ENCODE results near the gene CST7.
"Not testable (repeated sequence)": the region's sequence is repeated elsewhere in the genome, so short reads cannot be mapped to it uniquely, and the experiment has no call there.

The CST7 gene

GRCh38 chr20:24987244-24987643 lies 38.2 kb downstream of the CST7 start:
- no peak for DNase-seq

GRCh38 chr20:24987873-24988835 lies 39.1 kb downstream of the CST7 start:
- no peak for DNase-seq

DNA sequence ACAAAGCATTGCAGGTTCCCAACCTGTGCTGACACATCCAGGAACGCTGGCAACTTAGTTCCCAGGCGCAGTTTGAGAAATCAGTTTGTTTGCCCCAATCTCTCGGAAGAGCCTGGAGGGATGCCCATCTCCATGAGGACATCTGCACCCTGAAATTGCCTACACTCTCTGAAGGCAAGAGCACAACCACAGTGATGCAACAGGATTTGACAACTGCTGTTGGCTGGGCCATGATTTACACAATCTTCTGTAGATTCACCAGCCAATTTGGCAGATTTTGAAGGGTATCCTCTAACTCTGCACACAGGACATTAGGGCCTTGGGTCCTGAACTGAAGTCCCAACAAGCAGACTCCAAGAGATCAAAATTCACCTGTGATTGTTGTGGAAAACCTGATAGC lies 40.1 kb downstream of the CST7 start:
- DNase-seq: no peak

GRCh38 chr20:24990810-24991252 lies 41.8 kb downstream of the CST7 start:
- peak; percentile 23 for DNase-seq

DNA sequence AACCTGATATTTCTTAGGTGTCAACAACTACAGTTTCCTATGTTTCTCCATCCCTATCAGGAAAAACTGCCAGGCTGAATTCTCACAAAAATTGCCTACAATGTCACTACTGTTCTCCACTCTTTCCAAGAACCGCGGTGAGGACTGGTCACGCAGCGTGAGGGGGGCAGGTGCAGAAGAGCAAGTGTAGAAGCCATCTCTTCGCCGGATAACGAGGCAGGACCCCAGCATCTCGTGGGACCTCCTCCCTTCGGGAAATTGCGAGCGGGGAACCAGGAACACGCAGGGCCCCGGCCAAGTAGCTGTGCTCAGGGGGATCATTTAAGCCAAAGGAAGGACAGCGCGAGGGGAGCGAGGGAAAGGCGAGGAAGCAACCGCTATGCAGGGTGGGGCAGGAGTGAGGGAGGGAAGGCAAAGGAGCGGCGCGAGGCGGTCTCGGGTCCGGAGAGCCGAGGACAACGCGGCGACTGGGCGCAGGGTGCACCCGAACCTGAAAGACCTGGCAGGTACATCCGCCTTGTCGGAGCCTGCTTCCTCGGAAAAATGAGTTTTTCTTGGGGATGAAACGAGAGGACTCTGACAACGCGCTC lies 42.9 kb downstream of the CST7 start:
- peak; percentile 18 for DNase-seq

DNA sequence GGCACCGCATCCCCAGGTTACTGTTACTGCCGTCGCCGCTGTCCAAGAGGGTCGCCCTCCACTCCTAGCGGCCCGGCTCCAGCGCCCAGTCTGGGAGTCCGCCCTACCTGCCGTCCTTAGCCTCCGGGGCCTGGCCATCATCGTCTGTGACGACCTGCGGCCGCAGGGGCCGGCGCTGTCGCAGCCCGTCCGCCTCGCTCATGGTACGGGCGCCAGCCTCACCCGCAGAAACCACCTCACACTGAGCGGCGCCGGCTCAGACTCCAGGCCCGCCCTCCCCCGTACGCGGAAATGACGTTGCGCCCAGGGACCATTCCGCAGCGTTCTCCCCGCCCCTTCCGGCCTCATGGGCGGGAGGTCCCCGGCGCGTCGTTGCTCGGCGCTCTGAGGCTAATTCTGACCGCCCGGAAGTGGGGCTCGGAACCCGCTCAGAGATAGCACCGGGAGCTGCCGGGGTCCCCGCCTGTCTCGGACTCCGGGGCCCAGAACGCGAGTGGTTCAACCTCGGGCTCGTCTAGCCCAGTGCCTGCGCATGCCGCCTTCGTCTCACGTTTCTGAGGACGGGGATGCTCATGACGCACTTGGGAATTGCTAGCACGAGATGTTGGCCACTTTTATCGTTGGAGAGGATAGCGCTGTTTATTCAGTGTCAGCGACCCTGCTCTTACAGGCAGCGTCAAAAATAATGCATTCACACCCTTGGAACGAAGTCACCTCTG lies 43.6 kb downstream of the CST7 start, which contains the start of gene APMAP:
APMAP (minus strand) TSS at position 265 of the 719 bp plus-strand sequence; CDS start at position 202, 63 bp downstream.
- peak; percentile 96 for DNase-seq

DNA sequence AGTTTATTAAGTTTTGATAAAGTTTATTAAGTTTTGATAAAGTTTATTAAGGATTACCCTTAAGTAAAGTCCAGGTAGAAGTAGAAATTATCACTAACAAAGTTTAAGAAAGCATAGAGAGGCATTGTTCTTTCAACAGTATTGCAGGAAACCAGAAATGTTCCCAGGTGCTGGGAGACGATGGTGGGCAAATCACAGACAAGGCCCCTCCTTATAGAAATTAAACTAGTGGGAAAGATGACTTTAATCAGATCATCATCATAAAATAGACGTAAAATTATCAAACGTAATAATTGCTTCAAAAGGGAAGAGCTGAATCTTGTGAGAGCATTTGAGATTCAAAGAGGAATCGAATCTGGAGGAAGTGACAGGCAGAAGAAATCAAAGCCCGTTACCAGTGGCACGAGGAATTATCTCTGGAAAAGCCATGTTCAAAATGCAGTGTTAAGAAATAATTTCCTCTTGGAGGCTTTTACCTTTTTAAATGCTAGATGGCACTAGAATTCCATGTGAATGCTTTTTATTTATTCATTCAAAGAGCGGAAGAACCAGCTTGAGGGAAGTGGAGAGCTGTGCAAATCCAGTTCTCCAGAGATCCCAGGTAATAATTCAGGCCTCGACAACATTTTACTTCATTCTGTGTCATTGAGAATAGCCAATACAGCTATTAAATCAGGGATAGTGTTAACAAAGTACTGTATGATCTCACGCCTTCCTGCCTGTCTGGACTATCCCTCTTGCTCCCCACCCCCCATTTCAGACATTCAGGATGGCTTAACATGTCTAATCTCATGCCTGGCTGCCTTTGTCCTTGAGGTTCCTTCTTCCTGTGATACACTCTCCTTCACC lies 44.5 kb downstream of the CST7 start:
- no peak for DNase-seq

DNA sequence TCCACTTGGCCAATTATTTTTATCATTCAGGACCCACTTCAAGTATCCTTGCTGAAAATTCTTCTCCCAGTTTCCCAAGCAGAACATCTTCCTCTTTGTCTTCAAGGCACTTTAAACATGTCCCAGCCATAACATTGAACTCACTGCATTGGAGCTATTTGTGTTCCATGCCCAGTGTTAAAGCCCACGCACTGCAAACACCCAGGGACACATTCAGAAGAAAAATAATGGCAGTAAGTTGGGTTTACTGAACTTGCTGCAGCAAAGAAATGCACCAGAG lies 45.1 kb downstream of the CST7 start:
- DNase-seq: no peak

- peak; percentile 90 for DNase-seq
These were observed 45.6 kb downstream of the CST7 start for GRCh38 chr20:24994470-24995368.

DNA sequence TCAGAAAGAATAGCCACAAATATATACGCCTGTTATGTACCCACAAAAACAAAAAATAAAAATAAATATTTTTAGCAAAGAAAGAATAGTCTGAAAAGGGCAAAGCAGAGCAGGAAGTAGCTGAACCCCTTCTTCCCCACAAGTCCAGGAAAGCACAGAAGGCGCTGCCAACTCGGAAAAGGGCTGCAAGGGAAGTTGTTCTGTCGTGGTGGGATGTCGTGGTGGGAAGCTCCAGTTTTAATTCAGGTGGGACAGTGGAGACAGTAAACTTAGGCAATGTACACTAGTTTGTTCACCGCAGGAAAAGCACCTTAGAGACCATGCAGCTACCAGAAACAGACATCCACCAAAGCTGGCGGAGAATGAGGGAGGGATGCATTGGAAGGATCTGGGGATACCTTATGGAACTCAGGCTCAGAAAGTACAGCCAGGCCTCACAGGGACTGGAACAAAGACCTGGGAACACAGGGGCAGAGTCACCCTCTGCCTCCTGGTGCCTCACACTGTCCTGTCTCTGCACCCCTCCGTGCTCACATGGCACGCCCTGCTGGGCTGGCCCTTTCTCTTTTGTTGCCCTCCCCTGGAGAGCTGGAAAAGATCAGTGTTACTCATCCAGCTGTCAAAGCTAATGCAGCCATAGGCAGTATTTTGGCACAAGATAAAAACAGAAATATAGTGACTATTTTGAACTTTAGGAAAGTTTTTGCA lies 46.8 kb downstream of the CST7 start:
- no peak for DNase-seq

GRCh38 chr20:24996449-24997377 lies 47.6 kb downstream of the CST7 start:
- no peak for DNase-seq

- DNase-seq: no peak
These were observed 49.1 kb downstream of the CST7 start for GRCh38 chr20:24998121-24998520.

DNA sequence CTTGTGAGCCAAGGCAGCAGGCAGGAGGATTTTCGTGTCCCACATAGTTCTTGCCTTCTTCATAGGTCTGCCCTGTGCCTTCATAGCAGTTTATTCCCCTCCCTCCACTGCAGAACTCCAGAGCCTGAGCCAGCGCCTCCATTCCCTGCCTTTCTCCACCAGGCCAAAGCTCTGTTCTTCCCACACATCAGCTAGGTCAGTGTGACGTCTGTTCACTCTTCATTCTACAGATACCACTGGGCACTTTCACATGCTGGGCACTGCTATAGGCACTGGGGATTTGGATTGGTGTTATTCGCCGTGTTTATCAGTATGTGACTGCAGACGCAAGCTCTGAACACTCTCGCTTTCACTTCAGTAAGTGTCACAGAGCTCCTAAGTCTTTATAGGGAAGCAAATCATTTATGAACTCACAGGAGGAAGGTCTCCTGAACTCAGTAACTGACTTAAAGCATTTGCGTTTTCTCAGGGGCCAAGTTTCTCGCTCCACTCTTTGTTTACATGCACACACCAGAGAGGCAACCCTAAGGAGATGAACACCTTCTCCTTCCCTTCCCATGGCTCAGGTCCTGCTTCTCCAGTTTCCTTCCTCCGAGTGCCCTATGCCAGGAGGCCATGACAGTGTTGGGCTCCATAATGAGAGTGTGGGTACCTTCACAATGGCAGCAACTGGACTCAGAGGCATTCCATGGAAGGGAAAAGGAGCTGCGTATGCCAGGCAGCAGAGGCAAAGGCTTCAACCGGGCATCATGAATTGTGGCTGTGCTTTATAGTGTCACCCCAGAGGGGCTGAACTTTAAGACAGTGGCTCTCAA lies 49.8 kb downstream of the CST7 start:
- DNase-seq: no peak

DNA sequence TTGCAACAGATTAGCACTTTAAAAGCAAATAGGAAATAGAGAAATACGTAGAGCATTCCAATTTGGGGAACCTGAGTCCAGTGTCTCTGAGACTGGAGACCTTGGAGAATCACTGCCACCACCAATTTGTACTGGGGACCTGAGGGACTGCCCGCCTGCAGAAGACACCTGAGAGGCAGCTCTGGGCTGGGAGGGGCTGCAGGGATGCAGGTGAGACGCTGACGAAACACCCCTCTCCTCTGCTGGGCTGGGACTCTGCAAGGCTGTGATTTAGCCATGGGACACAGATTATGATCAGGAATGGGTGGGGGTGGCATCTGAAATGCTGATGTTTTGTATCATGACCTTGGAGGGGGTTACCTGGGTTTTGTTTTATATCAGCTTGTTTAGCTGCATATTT lies 50.5 kb downstream of the CST7 start:
- no peak for DNase-seq

- DNase-seq: no peak
These were observed 51.3 kb downstream of the CST7 start for GRCh38 chr20:25000268-25000801.

- DNase-seq: not testable (repeated sequence)
These were observed 52.3 kb downstream of the CST7 start for GRCh38 chr20:25001323-25001722.

DNA sequence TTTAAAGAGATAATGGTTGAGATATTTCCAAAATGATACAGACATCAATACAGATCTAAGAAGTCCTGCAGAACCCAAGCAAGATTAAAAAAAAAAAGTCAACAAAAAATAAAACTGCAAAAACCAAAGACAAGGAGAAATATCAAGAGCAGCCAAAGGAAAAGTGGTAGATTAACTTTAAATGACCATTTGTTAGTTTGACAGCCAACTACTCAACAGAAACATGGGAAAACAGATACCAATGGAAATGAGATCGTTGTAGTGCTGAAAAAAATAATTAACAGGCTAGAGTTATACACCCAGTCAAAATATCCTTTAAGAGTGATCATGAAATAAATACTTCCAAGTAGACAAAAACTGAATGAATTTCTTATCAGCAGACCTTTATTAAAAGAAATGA lies 53.9 kb downstream of the CST7 start:
- no peak for DNase-seq

GRCh38 chr20:25005220-25005619 lies 56.2 kb downstream of the CST7 start:
- DNase-seq: no peak

DNA sequence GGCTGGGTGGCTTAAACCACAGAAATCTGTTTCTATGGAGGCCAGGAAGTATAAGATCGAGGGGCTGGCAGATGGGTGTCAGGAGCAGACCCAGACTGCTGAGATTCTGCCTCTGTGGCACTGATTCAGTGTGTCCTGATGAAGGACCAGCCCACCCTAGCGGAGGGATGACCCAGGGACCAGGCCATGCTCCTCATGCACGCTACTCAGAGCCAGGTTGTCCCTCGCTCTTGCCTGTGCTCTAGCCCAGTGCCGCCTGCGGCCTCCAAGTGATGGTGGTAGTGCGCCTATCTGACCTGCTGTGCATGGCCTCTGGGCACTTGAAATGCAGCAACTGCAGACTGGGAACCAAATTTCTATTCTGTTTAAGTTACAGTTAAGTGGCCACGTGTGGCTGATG lies 56.6 kb downstream of the CST7 start:
- DNase-seq: no peak
